Retina (tissue), 1 donor: ENCODE results near the gene PTPRZ1.

Experiments
- DNase-seq: peaks from one replicate; pipeline ENCODE4 v3.0.0-alpha.2; 2016

The PTPRZ1 gene

DNA sequence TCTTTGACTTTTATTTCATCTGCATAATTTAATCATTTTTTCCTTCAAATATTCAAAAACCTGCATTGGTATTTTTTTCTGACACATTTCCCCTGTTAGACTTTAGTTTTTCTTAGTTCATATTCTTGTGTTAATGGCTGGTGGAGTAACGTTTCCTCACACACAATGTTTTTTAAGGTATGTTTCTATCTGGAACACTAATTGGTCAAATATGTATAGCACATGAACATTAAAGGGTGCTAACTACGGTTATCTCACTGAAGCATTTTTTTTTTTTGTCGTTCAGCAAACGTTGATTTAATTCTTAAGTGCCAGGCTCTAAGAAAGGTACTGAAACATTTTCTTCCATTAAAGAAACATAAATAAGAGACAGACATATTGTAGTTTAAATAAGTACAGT is 87.7 kb downstream of the PTPRZ1 start:
- DNase-seq = no peak

GRCh38 chr7:121961089-121961867 is 88.3 kb downstream of the PTPRZ1 start:
- DNase-seq = peak; percentile 26

DNA sequence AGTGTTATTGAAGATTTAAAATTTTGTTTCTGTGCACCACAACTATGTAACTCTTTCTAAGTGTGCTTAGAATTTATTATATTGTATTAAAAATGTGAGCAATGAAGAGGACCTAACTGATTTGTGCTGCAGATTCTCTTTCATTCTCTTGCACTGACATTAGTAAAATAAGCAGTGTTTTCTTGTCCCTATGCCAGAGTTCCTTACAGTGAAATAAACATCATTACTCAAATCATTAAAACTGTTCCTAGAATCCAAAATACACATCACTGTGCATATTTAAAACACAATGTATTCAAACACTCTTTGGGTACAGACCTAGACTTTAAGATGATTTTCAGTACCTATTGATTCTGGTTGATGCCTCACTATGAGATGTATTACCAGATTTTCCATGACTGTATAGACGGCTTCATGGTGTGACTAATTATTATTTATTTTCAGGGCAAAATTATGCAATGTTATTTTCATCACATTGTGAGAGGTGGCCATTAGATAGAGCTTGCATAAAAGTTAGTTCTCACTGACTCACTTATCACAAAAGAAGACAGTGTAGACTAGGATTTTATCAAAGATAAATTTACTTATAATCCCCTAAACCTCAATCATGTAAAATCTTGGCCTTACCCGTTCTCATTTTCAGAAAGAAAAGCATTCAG is 93.4 kb downstream of the PTPRZ1 start:
- DNase-seq = no peak

GRCh38 chr7:121966935-121967332 is 94.0 kb downstream of the PTPRZ1 start:
- DNase-seq = no peak

- no peak for DNase-seq
Measured at GRCh38 chr7:121985476-121986030, 112.6 kb downstream of the PTPRZ1 start.

DNA sequence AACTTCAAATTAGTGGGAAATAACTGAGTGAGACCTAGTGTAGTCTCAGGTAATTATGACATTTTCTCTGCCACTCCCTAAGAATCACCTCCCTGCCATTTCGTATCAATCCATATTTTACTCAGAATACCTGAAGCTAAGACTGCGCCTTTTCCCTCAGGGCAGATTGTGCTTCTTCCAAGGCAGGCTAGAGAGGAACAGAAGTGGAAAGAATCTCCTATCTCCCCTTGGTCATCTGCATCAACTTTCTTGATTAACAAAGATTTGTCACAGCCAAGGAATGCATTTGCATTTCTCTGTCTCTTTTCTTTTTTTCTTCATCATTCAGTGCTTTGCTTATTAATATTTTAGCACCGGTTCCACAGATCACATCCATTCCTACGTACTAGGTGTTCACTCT is 119.1 kb downstream of the PTPRZ1 start:
- DNase-seq = no peak

DNA sequence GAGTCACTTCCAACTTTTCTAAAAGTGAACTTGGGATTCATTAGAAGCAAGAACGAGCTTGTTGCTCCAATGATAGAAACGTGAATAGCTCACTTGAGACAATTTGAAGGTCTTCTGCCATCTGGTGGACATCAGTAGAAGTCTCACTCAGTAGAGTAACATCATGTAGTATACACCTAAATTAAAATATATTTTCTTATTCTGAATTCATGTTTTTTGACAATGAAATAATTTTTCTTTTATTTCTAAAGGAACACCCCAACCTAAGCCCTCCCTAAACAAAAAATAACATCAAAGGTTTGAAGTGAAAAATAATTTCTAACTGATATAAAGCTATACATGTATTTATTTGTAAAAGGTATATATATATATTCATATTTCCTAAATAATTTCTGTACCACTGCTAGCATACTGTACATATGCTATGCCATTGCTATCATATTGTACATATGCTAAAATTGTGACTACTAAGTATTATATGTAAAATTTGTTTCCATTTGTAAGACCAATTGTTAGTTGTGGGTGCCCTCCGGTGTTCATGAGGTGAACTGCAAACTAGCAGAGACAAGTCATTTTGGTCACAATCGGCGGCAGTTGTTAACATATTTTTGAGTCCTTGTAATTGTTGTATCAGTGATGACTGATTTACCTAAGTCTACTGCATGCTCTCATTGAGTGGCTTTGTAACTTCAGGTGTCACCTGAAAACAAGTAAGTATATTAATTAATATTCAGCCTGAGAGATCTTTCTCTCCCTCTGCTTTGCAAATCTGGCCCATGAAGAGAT is 121.9 kb downstream of the PTPRZ1 start:
- peak; percentile 61 for DNase-seq

DNA sequence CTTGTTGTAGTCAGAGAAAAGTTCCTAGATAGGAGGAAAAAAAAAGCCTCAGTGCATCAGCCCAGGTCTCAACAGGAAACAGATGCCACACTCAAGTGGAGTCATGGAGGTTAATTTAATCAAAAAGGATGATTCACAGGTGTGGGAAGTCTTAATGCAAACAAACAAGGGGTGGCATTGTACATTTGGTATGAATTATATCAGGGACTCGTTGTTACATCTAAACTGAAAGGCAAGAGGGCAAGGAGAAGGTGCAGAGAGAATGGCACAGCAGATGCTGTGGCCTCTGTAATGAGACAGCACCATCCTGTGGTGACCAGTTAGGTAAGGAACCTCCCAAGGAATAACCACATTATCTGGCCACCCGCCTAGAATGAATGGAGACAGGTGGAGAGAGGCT is 133.7 kb downstream of the PTPRZ1 start:
- DNase-seq = no peak

DNA sequence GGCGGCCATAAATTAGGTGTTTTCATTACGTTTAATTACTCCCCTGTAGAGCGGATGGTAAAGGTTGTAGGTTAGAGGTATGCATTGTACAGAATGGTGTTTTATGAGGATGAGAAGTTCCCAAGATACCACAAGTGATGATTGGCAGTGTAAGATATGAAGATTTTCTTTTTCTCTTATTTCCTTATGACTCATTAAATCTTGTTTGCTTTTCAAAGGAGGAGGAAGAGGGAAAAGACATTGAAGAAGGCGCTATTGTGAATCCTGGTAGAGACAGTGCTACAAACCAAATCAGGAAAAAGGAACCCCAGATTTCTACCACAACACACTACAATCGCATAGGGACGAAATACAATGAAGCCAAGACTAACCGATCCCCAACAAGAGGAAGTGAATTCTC is 137.2 kb downstream of the PTPRZ1 start:
- no peak for DNase-seq

GRCh38 chr7:122013065-122013464 is 140.1 kb downstream of the PTPRZ1 start:
- DNase-seq = no peak

DNA sequence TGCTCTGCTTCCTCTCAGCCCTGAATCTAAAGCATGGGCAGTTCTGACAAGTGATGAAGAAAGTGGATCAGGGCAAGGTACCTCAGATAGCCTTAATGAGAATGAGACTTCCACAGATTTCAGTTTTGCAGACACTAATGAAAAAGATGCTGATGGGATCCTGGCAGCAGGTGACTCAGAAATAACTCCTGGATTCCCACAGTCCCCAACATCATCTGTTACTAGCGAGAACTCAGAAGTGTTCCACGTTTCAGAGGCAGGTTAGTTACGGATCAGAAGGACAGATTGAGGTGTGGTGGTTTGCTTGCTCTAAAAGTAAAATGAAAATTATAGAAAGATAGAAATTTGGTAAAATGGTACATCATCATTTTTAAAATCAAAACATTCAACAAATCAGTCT is 140.7 kb downstream of the PTPRZ1 start:
- DNase-seq = no peak

DNA sequence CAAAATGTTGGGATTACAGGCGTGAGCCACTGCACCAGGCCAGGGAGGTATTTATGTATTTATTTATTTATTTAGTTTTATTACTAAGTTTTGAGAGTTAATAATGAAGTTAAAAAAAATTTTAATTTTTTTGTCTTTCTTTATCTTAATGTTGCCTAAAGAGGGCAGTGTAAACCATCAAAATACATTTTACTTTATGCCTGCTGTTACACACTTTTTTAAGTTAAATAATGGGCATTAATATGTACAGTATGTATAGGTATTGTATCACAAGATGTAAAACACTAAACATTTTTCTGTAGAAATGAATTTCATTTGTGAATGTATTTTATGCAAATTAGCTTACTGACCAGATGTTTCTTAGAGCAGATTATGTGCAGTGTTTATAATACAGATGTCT is 141.7 kb downstream of the PTPRZ1 start:
- DNase-seq = no peak

DNA sequence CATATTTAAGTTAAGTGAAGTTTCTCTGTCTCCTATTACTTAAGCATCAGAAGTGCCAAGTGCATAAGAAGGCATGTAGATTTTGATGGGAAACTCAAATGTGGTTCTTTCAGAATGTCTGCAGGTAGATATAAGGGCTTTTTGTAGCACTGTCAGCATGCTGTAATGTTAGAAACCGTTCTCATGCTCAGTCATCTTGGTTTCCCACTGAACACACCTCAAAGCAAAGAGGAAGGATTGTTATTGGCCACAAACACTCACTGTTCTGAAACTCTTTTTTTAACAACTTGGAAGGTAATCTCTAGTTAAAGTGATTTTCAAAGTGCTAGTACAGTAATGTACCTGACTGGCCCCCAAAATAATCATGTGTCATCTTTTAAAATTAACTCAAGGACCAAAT is 145.1 kb downstream of the PTPRZ1 start:
- DNase-seq = no peak

GRCh38 chr7:122027058-122027457 is 154.1 kb downstream of the PTPRZ1 start:
- DNase-seq = no peak

DNA sequence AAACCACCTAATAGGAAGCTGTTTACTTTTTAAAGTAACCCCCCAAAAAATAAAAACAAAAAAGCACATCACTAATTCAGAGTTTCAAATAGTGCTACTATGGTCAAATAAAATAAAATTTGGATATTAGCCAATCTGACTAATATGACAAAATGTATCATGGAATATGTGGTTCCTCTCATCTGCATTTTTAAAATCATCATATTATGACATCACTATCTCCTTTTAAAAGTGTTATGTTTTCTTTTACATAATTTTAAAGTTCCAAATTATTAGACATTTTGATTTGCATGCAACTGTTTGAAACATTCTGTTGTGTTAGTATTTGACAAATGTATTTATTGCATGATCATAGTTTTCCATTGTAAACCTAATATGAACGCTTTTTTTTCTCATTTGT is 160.7 kb downstream of the PTPRZ1 start:
- DNase-seq = no peak

DNA sequence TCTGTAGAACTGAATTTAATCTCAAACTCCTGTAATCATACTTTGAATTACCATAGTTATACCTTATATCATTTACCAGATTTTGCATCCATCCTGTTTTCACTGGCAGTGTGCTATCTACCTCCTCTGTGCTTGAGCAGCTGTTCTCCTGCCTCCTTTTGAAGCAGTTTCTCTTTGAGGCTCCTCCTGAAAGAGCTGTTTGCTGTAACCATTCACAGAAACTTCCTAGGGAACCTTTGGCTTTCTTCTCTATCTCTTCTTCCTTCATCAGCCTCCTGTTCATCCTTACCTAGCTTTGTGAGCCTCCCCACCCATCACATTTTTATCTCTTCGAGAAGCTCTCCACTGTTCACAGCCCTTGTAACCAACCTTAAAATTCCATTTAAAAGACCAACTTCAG is 162.9 kb downstream of the PTPRZ1 start:
- DNase-seq = no peak

DNA sequence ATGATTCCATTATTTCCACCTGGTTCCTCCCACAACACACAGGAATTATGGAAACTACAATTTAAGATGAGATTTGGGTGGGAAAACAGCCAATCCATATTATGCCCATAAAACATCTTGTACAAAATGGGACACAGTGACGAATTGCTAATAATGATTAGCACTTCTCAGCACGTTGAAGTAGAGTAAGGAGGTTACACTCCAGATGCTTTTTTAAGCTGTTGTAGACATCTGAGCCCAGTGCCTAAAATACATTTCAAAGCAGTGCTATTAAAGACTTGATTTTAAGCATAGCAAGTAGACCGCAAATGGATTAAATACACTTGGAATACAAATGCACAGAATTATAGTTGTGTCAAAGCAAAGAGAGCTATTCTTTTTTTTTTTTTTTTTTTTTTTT is 165.2 kb downstream of the PTPRZ1 start:
- DNase-seq = no peak

- no peak for DNase-seq
Measured at GRCh38 chr7:122038904-122039303, 165.9 kb downstream of the PTPRZ1 start.

DNA sequence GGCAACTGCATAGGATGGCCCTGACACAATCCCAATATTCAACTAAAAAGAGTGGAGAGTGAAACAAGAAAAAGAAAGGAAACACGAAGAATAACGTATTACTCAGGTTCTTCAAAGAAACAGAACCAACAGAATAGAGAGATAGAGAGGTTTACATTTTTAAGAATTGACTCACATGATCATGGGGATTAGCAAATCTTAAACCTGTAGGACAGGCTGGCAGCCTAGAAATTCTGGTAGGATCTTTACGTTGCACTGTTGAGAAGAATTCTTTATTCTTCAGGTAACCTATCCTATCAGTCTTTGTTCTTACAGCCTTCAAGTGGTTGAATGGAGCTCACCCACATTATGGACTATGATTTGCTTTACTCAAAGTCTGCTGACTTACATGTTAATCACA is 167.2 kb downstream of the PTPRZ1 start:
- DNase-seq = no peak

DNA sequence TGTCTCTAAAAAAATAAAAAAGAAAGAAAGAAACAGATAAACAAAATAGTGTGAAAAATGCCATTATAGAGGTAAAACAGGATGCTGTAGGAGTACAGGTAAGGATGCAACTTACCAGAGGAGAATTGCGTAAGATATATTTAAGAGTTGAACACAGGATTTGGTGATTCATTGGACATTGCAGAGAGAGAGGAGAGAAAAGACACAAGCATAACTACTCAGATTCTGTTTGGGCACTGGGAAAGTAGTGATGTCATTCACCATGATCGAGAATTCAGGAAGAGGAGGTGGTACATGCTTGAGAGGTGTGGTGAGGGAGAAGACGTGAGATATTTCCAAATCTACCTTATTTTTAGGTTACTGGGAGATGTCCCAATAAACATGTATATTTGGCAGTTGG is 173.4 kb downstream of the PTPRZ1 start:
- DNase-seq = no peak

GRCh38 chr7:122054393-122054792 is 181.4 kb downstream of the PTPRZ1 start:
- no peak for DNase-seq

GRCh38 chr7:122055073-122055472 is 182.1 kb downstream of the PTPRZ1 start:
- no peak for DNase-seq

GRCh38 chr7:122056977-122057376 is 184.0 kb downstream of the PTPRZ1 start:
- DNase-seq = no peak

DNA sequence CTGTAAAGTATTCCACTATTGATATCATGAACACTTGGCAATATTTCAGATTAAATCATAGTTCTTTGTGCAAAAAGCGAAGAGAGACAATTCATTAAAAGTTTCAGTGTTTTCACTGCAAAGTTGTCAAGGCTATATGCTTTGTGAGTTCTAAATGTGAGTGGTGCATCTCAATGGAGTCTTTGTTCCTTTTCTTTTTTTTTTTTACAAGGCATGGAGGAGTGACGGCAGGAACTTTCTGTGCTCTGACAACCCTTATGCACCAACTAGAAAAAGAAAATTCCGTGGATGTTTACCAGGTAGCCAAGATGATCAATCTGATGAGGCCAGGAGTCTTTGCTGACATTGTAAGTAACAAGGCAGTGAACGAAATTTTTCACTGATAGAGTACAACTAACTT is 186.6 kb downstream of the PTPRZ1 start:
- DNase-seq = no peak
